ENCODE measurements around the gene KANSL1.

Gene KANSL1

GRCh38 chr17:46157443-46158062, 35.7 kb downstream of the KANSL1 start:
- TF ChIP-seq CTCF (IDR thresholded peaks at IDR 0.05) = no peak
- Histone ChIP-seq H3K36me3 (no peaks in the 10 kb centered on the region), H3K27me3 (no peaks in the 10 kb centered on the region), H3K4me3 (no peak overlapping the region), H3K27ac (peak overlapping the region; percentile 35 to 50), H3K9me3 (no peaks in the 10 kb centered on the region), H3K4me1 (peaks cover 0 to 94% (median 74%) of the 10 kb centered on the region in 4 donors)
- no peak for DNase-seq
- intact Hi-C loops (cut with DNase I; ENCODE audit: low total_unique reads) = no loop called here

GRCh38 chr17:46154151-46154816, 38.9 kb downstream of the KANSL1 start:
- Histone ChIP-seq H3K36me3 (no peaks in the 10 kb centered on the region), H3K4me3 (no peak overlapping the region), H3K27ac (peak overlapping the region in 1 of 2 donors; percentile 32), H3K27me3 (no peaks in the 10 kb centered on the region), H3K4me1 (peaks cover 0 to 98% (median 74%) of the 10 kb centered on the region in 4 donors), H3K9me3 (no peaks in the 10 kb centered on the region)
- TF ChIP-seq CTCF (IDR thresholded peaks at IDR 0.05) = no peak
- no peak for DNase-seq
- intact Hi-C loops (cut with DNase I; ENCODE audit: low total_unique reads) = no loop called here

GRCh38 chr17:46152423-46152822, 40.8 kb downstream of the KANSL1 start:
- intact Hi-C loops (cut with DNase I; ENCODE audit: low total_unique reads) = no loop called here
- DNase-seq = no peak
- no peak overlapping the region for H3K27ac ChIP-seq
- TF ChIP-seq CTCF (IDR thresholded peaks at IDR 0.05) = no peak
- H3K27me3 ChIP-seq = no peaks in the 10 kb centered on the region
- H3K4me3 ChIP-seq = no peak overlapping the region
- peaks cover 0 to 82% (median 61%) of the 10 kb centered on the region in 4 donors for H3K4me1 ChIP-seq
- H3K9me3 ChIP-seq = no peaks in the 10 kb centered on the region
- no peaks in the 10 kb centered on the region for H3K36me3 ChIP-seq

- H3K9me3 ChIP-seq = no peaks in the 10 kb centered on the region
- DNase-seq = no peak
- no peak overlapping the region for H3K4me3 ChIP-seq
- no peak for TF ChIP-seq CTCF (IDR thresholded peaks at IDR 0.05)
- H3K27ac ChIP-seq = no peak overlapping the region
- H3K36me3 ChIP-seq = no peaks in the 10 kb centered on the region
- intact Hi-C loops (cut with DNase I; ENCODE audit: low total_unique reads) = no loop called here
- peaks cover 0 to 79% (median 54%) of the 10 kb centered on the region in 4 donors for H3K4me1 ChIP-seq
- H3K27me3 ChIP-seq = no peaks in the 10 kb centered on the region
Observed at GRCh38 chr17:46151762-46152161, 41.5 kb downstream of the KANSL1 start.

- Histone ChIP-seq H3K27me3 (no peaks in the 10 kb centered on the region), H3K4me3 (no peak overlapping the region), H3K9me3 (no peaks in the 10 kb centered on the region), H3K36me3 (no peaks in the 10 kb centered on the region), H3K4me1 (peaks cover 0 to 71% (median 42%) of the 10 kb centered on the region in 4 donors), H3K27ac (no peak overlapping the region)
- intact Hi-C loops (cut with DNase I; ENCODE audit: low total_unique reads) = no loop called here
- no peak for DNase-seq
- no peak for TF ChIP-seq CTCF (IDR thresholded peaks at IDR 0.05)
Observed at GRCh38 chr17:46150216-46150963, 42.8 kb downstream of the KANSL1 start.

All from tibial artery (tissue), 4 donors.